Esophagus squamous epithelium (tissue), 4 donors: ENCODE measurements around the gene SLC45A1.

ENCODE experiments used
- POLR2A ChIP-seq, 4 donors: fragments of 450-650 bp; IDR thresholded peaks; one replicate each; pipeline ENCODE4 v1.6.1; 2017; ENCODE audit warnings: antibody characterized with exemption in 4 of 4, mild to moderate bottlenecking in 4 of 4, moderate library complexity in 3 of 4
- TF ChIP-seq, protein P1 (sequence below), 6 experiments: fragments of 450-650 bp in 4 of 6; fragments of 200-600 bp in 2 of 6; sonication (generic) in 2 of 6; IDR thresholded peaks; one replicate each; pipeline ENCODE4 v1.5.1; 2016 to 2019; ENCODE audit warnings: antibody characterized with exemption in 6 of 6, mild to moderate bottlenecking in 4 of 6, moderate library complexity in 4 of 6

DNA sequence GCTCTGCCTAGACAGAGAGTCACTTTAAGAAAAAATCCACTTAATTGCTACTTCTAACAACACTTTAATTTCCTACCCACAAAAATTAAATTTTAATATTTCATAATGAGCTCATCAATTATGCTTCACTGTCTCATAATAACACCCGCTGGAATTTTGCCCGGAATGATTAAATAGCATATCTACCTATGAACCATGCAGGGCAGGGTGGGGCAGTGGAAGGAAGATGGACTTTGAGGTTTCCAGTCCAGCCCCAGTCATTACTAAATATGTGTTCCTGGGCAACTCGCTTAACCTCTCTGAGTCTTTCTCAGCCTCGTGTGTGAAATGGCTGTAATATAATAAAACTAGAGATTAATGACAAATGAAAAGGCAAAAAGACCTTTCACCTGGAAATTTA lies 32.8 kb upstream of the SLC45A1 start:
- TF ChIP-seq, protein P1, sequence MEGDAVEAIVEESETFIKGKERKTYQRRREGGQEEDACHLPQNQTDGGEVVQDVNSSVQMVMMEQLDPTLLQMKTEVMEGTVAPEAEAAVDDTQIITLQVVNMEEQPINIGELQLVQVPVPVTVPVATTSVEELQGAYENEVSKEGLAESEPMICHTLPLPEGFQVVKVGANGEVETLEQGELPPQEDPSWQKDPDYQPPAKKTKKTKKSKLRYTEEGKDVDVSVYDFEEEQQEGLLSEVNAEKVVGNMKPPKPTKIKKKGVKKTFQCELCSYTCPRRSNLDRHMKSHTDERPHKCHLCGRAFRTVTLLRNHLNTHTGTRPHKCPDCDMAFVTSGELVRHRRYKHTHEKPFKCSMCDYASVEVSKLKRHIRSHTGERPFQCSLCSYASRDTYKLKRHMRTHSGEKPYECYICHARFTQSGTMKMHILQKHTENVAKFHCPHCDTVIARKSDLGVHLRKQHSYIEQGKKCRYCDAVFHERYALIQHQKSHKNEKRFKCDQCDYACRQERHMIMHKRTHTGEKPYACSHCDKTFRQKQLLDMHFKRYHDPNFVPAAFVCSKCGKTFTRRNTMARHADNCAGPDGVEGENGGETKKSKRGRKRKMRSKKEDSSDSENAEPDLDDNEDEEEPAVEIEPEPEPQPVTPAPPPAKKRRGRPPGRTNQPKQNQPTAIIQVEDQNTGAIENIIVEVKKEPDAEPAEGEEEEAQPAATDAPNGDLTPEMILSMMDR (IDR thresholded peaks at IDR 0.05) = no peak
- no peak for TF ChIP-seq POLR2A (IDR thresholded peaks at IDR 0.05)
